ENCODE data around the gene IREB2. TPM values are rescaled to one million over a fixed set of nuclear protein-coding genes. Genes with fewer than 3 reads are reported as not detected.

Gene IREB2
- total and polyA plus RNA-seq, 2 experiments from 2014 or later: 23.4 to 68.4 TPM

GRCh38 chr15:78415284-78415683 lies 22.7 kb upstream of the IREB2 start:
- H3K9me3 Mint-ChIP-seq: no peaks in the 10 kb centered on the region
- Histone ChIP-seq H3K4me2 (no peak overlapping the region), H4K20me1 (replicated peaks; ENCODE audit: insufficient read depth) (no peaks in the 10 kb centered on the region), H3F3A (replicated peaks; ENCODE audit: low read depth) (no peaks in the 10 kb centered on the region), H3K79me2 (replicated peaks; ENCODE audit: insufficient read depth) (no peaks in the 10 kb centered on the region), H3K27ac (ENCODE audit: low read depth) (no peak overlapping the region), H3K9me2 (ENCODE audit: insufficient read depth) (no peaks in the 10 kb centered on the region), H2AFZ (no peak overlapping the region), H3K4me1 (ENCODE audit: insufficient read depth) (no peaks in the 10 kb centered on the region), H3K4me3 (no peak overlapping the region), H3K36me3 (ENCODE audit: insufficient read depth) (no peaks in the 10 kb centered on the region), H3K27me3 (ENCODE audit: insufficient read depth) (no peaks in the 10 kb centered on the region)
- no peak overlapping the region for H3K27ac Mint-ChIP-seq
- no peaks in the 10 kb centered on the region; the same call in 2 of the 3 replicates for H3K36me3 Mint-ChIP-seq (ENCODE audit: low read depth)
- no peak overlapping the region for H3K4me3 Mint-ChIP-seq
- H3K4me1 Mint-ChIP-seq: peaks cover 9% of the 10 kb centered on the region
- ATAC-seq (peak; percentile 76), DNase-seq (ENCODE audit: low spot score) (peak; percentile 71)
- no peak for TF ChIP-seq POLR2AphosphoS5 (IDR thresholded peaks at IDR 0.05; ENCODE audit: low read depth)
- TF ChIP-seq EZH2phosphoT487 (IDR thresholded peaks at IDR 0.05; ENCODE audit: unreplicated experiment): no peak
- TF ChIP-seq ZNF462 (CRISPR knock-in tag; IDR thresholded peaks at IDR 0.05): no peak
- no peak for TF ChIP-seq JUNB (IDR thresholded peaks at IDR 0.05; ENCODE audit: unreplicated experiment)
- TF ChIP-seq EZH2 (IDR thresholded peaks at IDR 0.05; ENCODE audit: low read depth, unreplicated experiment): no peak
- peak; percentile 53 to 55 for TF ChIP-seq CTCF (conservative IDR thresholded peaks at IDR 0.05; ENCODE audit: low read depth in 2 of 2)
- no peak for TF ChIP-seq STAT1 (IDR thresholded peaks at IDR 0.05; ENCODE audit: unreplicated experiment)
- TF ChIP-seq ZNF114 (CRISPR knock-in tag; IDR thresholded peaks at IDR 0.05): no peak
- TF ChIP-seq NANOG (IDR thresholded peaks at IDR 0.05; ENCODE audit: borderline replicate concordance): no peak
- H3K27me3 Mint-ChIP-seq (ENCODE audit: insufficient read depth, low read depth, poor library complexity): peaks cover 4% of the 10 kb centered on the region

Measured in GM23338 (cell line).